ENCODE results near the gene TMEM139.

The TMEM139 gene

GRCh38 chr7:143284591-143285469 is at the start of gene TMEM139:
Gene TMEM139, plus strand, starts transcription at chr7:143284958. Its CDS starts 1,000 bp downstream, at chr7:143285958.
- TF ChIP-seq CTCF (IDR thresholded peaks at IDR 0.05; ENCODE audit: low read depth, low read length, missing control alignments), result no peak
- no peak within 1 kb of the TSS for H3K4me3 ChIP-seq (ENCODE audit: low read depth, low read length)
- no peak for DNase-seq (ENCODE audit: low read depth)

- DNase-seq (ENCODE audit: low read depth), result no peak
- no peak overlapping the region for H3K4me3 ChIP-seq (ENCODE audit: low read depth, low read length)
- no peak for TF ChIP-seq CTCF (IDR thresholded peaks at IDR 0.05; ENCODE audit: low read depth, low read length, missing control alignments)
These were observed 49.2 kb upstream of the TMEM139 start for GRCh38 chr7:143235561-143235960.

DNA sequence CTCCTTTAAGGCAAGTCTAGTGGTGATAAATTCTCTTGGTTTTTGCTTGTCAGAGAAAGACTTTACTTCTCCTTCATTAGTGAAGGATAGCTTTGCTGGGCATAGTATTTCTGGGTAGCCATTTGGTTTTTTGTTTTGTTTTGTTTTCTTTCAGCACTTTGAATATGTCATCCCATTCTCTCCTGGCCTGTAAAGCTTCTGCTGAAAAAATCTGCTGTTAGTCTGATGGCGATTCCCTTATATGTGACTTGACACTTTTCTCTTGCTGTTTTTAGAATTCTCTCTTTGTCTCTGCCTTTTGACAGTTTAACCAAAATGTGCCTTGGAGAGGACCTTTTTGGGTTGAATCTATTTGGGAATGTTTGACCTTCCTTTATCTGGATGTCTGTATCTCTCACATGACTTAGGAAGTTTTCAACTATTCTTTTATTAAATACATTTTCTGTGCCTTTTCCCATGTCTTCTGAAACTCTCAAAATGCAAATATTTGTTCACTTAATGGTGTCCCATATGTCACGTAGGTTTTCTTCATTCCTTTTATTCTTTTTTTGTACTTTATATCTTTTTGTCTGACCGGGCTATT is 48.3 kb upstream of the TMEM139 start:
- DNase-seq (ENCODE audit: low read depth), result no peak
- H3K4me3 ChIP-seq (ENCODE audit: low read depth, low read length), result no peak overlapping the region
- TF ChIP-seq CTCF (IDR thresholded peaks at IDR 0.05; ENCODE audit: low read depth, low read length, missing control alignments), result no peak

DNA sequence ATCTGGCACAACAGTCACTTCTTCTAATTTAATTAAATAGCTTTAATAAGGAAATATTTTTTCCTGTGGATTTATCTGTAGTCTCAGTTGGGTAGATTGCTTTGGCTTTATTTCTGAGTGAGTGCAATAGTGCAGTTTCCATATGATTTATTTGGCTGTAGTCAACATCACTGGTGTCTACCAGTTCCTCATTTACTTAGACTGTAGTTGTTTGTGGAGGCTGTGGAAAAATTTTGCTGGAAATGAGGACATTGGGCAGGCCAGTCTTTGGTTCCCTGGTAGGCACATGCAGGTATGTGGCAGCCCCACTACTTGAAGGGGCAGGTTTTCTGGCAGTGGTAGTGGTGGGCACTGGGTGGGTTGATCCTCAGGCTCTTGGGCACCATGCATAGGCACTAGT is 47.4 kb upstream of the TMEM139 start:
- TF ChIP-seq CTCF (IDR thresholded peaks at IDR 0.05; ENCODE audit: low read depth, low read length, missing control alignments), result no peak
- H3K4me3 ChIP-seq (ENCODE audit: low read depth, low read length), result no peak overlapping the region
- no peak for DNase-seq (ENCODE audit: low read depth)

GRCh38 chr7:143238289-143238980 is 46.3 kb upstream of the TMEM139 start:
- TF ChIP-seq CTCF (IDR thresholded peaks at IDR 0.05; ENCODE audit: low read depth, low read length, missing control alignments), result no peak
- no peak for DNase-seq (ENCODE audit: low read depth)
- no peak overlapping the region for H3K4me3 ChIP-seq (ENCODE audit: low read depth, low read length)

GRCh38 chr7:143239813-143240212 is 44.9 kb upstream of the TMEM139 start:
- no peak overlapping the region for H3K4me3 ChIP-seq (ENCODE audit: low read depth, low read length)
- DNase-seq (ENCODE audit: low read depth), result no peak
- TF ChIP-seq CTCF (IDR thresholded peaks at IDR 0.05; ENCODE audit: low read depth, low read length, missing control alignments), result no peak
